NCI-H2227 (cell line): Measurements from ENCODE around the gene AGL.
"Not testable (repeated sequence)": the region's sequence is repeated elsewhere in the genome, so short reads cannot be mapped to it uniquely, and the experiment has no call there.

Experiments used
- DNase-seq: peaks from one replicate; lab custom pipeline; 2025; ENCODE audit not compliant: unreplicated experiment; lab: John Stamatoyannopoulos, UW

The AGL gene

GRCh38 chr1:99850459-99851291 is 514 bp downstream of the AGL start:
- no peak for DNase-seq

- no peak for DNase-seq
Observed at GRCh38 chr1:99851850-99852454, 1.8 kb downstream of the AGL start.

- DNase-seq: no peak
Observed at GRCh38 chr1:99852648-99853047, 2.5 kb downstream of the AGL start.

- no peak for DNase-seq
Observed at GRCh38 chr1:99855914-99856450, 5.8 kb downstream of the AGL start.

- not testable (repeated sequence) for DNase-seq
Observed at GRCh38 chr1:99857041-99857440, 6.9 kb downstream of the AGL start.

GRCh38 chr1:99858286-99858685 is 8.1 kb downstream of the AGL start:
- no peak for DNase-seq

- no peak for DNase-seq
Observed at GRCh38 chr1:99858881-99859280, 8.7 kb downstream of the AGL start.

- no peak for DNase-seq
Observed at GRCh38 chr1:99860703-99861102, 10.5 kb downstream of the AGL start.

GRCh38 chr1:99867682-99868081 is 17.5 kb downstream of the AGL start:
- DNase-seq: no peak

- DNase-seq: no peak
Observed at GRCh38 chr1:99869304-99869703, 19.1 kb downstream of the AGL start.

GRCh38 chr1:99869723-99870122 is 19.6 kb downstream of the AGL start:
- no peak for DNase-seq

- no peak for DNase-seq
Observed at GRCh38 chr1:99872063-99872462, 21.9 kb downstream of the AGL start.

- DNase-seq: no peak
Observed at GRCh38 chr1:99877568-99877967, 27.4 kb downstream of the AGL start.

- DNase-seq: no peak
Observed at GRCh38 chr1:99886179-99886578, 36.0 kb downstream of the AGL start.

- DNase-seq: no peak
Observed at GRCh38 chr1:99886841-99887240, 36.7 kb downstream of the AGL start.

- no peak for DNase-seq
Observed at GRCh38 chr1:99887890-99888289, 37.7 kb downstream of the AGL start.

GRCh38 chr1:99891997-99892396 is 41.8 kb downstream of the AGL start:
- no peak for DNase-seq

- DNase-seq: not testable (repeated sequence)
Observed at GRCh38 chr1:99903278-99903677, 53.1 kb downstream of the AGL start.

GRCh38 chr1:99906535-99906934 is 56.4 kb downstream of the AGL start:
- DNase-seq: no peak

GRCh38 chr1:99917214-99917613 is 67.1 kb downstream of the AGL start:
- no peak for DNase-seq

GRCh38 chr1:99919220-99919619 is 69.1 kb downstream of the AGL start:
- DNase-seq: no peak

- DNase-seq: no peak
Observed at GRCh38 chr1:99934801-99935200, 84.6 kb downstream of the AGL start.
